CD14-positive monocyte (primary cell): ENCODE results near the gene NXNL2. TPM values are rescaled to one million over a fixed set of nuclear protein-coding genes. Genes with fewer than 3 reads are reported as not detected.

Experiments used
- DNase-seq, 3 donors: peaks; one replicate each; pipeline ENCODE4 v3.0.0-alpha.2; 2011 to 2022
- H2AFZ ChIP-seq: 2 replicates; pipeline ENCODE4 v1.6.0; 2012; ENCODE audit warnings: mild to moderate bottlenecking, low read depth, low read length, inconsistent platforms; ENCODE audit not compliant: insufficient read depth, poor library complexity, severe bottlenecking
- H3K27ac ChIP-seq, 2 donors: 1 replicate in 1 of 2; 2 replicates in 1 of 2; pipeline ENCODE4 v1.5.1; 2012 to 2013; ENCODE audit warnings: low read length in 2 of 2, control low read depth in 1 of 2, inconsistent platforms in 1 of 2, low read depth in 1 of 2, mild to moderate bottlenecking in 1 of 2
- H3K27me3 ChIP-seq, 2 donors: one replicate each; pipeline versions ENCODE4 v1.6.0 to v1.6.1; 2011 to 2013; ENCODE audit warnings: low read length in 2 of 2; ENCODE audit not compliant: control insufficient read depth in 2 of 2, insufficient read depth in 2 of 2
- H3K36me3 ChIP-seq, 2 donors: replicated peaks in 1 of 2; 1 replicate in 1 of 2; 2 replicates in 1 of 2; pipeline versions ENCODE4 v1.5.1 to v1.6.1; 2012 to 2013; ENCODE audit warnings: low read length in 2 of 2, control low read depth in 1 of 2, inconsistent platforms in 1 of 2, mild to moderate bottlenecking in 1 of 2; ENCODE audit not compliant: insufficient read depth in 2 of 2, control insufficient read depth in 1 of 2
- H3K4me1 ChIP-seq, 2 donors: 1 replicate in 1 of 2; 2 replicates in 1 of 2; pipeline versions ENCODE4 v1.5.1 to v1.6.1; 2012 to 2013; ENCODE audit warnings: low read length in 2 of 2, control low read depth in 1 of 2, inconsistent platforms in 1 of 2, mild to moderate bottlenecking in 1 of 2, moderate library complexity in 1 of 2; ENCODE audit not compliant: insufficient read depth in 2 of 2, control insufficient read depth in 1 of 2
- H3K4me2 ChIP-seq: replicated peaks from 2 replicates; pipeline ENCODE3; 2012; ENCODE audit warnings: low read length, moderate library complexity, mild to moderate bottlenecking; ENCODE audit not compliant: poor library complexity, severe bottlenecking; ENCODE audit errors: extremely low read depth
- H3K4me3 ChIP-seq, 3 experiments: fragments of 200-600 bp in 1 of 3; sonication (generic) in 1 of 3; replicated peaks in 1 of 3; 1 replicate in 2 of 3; 2 replicates in 1 of 3; pipeline ENCODE4 v1.5.1; 2011 to 2013; ENCODE audit warnings: low read length in 3 of 3, mild to moderate bottlenecking in 3 of 3, control low read depth in 2 of 3, low read depth in 2 of 3, inconsistent platforms in 1 of 3, moderate library complexity in 1 of 3
- H3K79me2 ChIP-seq: 2 replicates; pipeline ENCODE4 v1.6.0; 2012; ENCODE audit warnings: mild to moderate bottlenecking, control low read depth, inconsistent platforms, low read length, moderate library complexity; ENCODE audit not compliant: insufficient read depth
- H3K9ac ChIP-seq: 2 replicates; pipeline ENCODE4 v1.6.0; 2017; ENCODE audit warnings: low read length, mild to moderate bottlenecking; ENCODE audit not compliant: insufficient read depth, poor library complexity, severe bottlenecking
- H3K9me3 ChIP-seq, 2 donors: replicated peaks in 1 of 2; 1 replicate in 1 of 2; 2 replicates in 1 of 2; pipeline versions ENCODE4 v1.5.1 to v1.6.1; 2012 to 2013; ENCODE audit warnings: low read length in 2 of 2, control low read depth in 1 of 2; ENCODE audit not compliant: control insufficient read depth in 1 of 2, insufficient read depth in 1 of 2
- H4K20me1 ChIP-seq: 2 replicates; pipeline ENCODE4 v1.6.0; 2012; ENCODE audit warnings: mild to moderate bottlenecking, low read length, control low read depth, moderate library complexity; ENCODE audit not compliant: insufficient read depth
- H3K27ac Mint-ChIP-seq, 7 donors: one replicate each; pipeline ENCODE4 v1.8.0; 2020; ENCODE audit warnings: mild to moderate bottlenecking in 7 of 7, mixed read lengths in 7 of 7, moderate library complexity in 6 of 7, inconsistent platforms in 2 of 7
- H3K27me3 Mint-ChIP-seq, 3 donors: one replicate each; pipeline ENCODE4 v1.8.0; 2021 to 2022; ENCODE audit warnings: low read depth in 3 of 3, mild to moderate bottlenecking in 3 of 3, mixed read lengths in 3 of 3, moderate library complexity in 3 of 3, inconsistent platforms in 1 of 3
- H3K36me3 Mint-ChIP-seq, 2 donors: one replicate each; pipeline ENCODE4 v1.8.0; 2020; ENCODE audit warnings: mixed read lengths in 2 of 2, inconsistent platforms in 1 of 2, mild to moderate bottlenecking in 1 of 2
- H3K4me1 Mint-ChIP-seq: one replicate; pipeline ENCODE4 v1.8.0; 2020; ENCODE audit warnings: mild to moderate bottlenecking, mixed read lengths
- H3K4me3 Mint-ChIP-seq, 2 donors: one replicate each; pipeline ENCODE4 v1.8.0; 2020; ENCODE audit warnings: mild to moderate bottlenecking in 2 of 2, mixed read lengths in 2 of 2, moderate library complexity in 1 of 2
- H3K9me3 Mint-ChIP-seq, 7 donors: one replicate each; pipeline ENCODE4 v1.8.0; 2020 to 2022; ENCODE audit warnings: mixed read lengths in 7 of 7, mild to moderate bottlenecking in 6 of 7, moderate library complexity in 6 of 7, inconsistent platforms in 2 of 7
- WGBS: methylation state at CpG from one replicate; pipeline ENCODE4 v1.1.5; 2013; ENCODE audit warnings: missing lambda C conversion rate; ENCODE audit not compliant: insufficient coverage; 5-methylcytosine and 5-hydroxymethylcytosine counted together
- intact Hi-C, 2 donors: fragments of 100-400 bp; cut with micrococcal nuclease; formaldehyde crosslinking; loops; one replicate each; pipeline versions ENCODE4 v1.15.0 to v1.15.1; 2023
- polyA plus RNA-seq, 3 donors: library from polyadenylated mRNA; depleted of rRNA in 1 of 3; unstranded in 2 of 3; stranded (reverse) in 1 of 3; fragments of 300-500 nt in 2 of 3; fragments of >200 nt in 1 of 3; fragmentation: Illumina TruSeq in 2 of 3; gene quantifications; 1 replicate in 2 of 3; 2 replicates in 1 of 3; pipeline ENCODE4 v1.2.3, GENCODE V29; 2012 to 2021
- TF ChIP-seq, protein P1 (sequence below): fragments of 200-600 bp; IDR thresholded peaks from one replicate; pipeline ENCODE4 v1.8.0; 2022; ENCODE audit warnings: antibody characterized with exemption, mild to moderate bottlenecking

Gene NXNL2
- polyA plus RNA-seq, 3 donors, result not detected

DNA sequence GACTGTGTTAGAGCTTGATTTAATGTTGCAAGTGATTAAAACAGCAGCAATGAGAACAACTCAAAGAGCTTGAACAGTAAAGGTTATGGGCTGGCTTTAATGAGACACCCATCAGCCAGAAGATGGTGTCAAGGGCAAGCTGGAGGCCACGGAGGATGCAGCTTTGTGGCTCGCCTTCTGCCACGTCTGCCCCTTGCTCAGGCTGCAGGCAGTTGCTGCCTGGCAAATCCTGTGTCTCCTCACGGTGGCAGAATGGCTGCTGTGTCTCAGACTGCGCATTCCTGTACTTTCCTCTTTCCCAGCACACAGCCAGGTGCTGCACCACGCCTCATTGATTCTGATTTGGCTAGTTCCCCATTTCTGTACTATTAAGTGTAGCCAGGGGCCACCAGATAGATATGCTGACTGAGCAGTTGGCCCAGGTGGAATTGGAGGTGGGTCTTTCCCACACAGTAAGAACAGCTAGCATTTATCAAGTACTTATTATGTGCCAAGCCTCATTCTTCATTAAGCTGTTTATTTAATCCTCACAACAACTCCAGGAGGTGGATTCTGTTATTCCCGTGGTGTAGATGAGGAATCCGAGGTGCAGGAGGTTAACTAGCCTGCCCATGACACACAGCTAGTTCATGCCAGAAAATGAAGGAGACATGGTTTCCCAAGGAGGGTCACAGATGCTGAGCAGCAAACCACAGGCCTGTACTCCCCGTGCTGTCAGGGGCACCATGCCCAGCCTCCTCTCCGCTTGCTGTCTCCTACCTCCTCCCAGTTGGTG is 3.5 kb downstream of the NXNL2 start:
- Histone ChIP-seq H4K20me1 (no peaks in the 10 kb centered on the region), H3K27me3 (peaks cover 22 to 38% of the 10 kb centered on the region in 2 donors), H3K4me2 (no peak overlapping the region), H3K79me2 (no peaks in the 10 kb centered on the region), H3K4me1 (peaks cover 12 to 28% of the 10 kb centered on the region in 2 donors), H3K27ac (no peak overlapping the region), H3K36me3 (no peaks in the 10 kb centered on the region), H3K4me3 (no peak overlapping the region), H3K9me3 (peaks cover 3% of the 10 kb centered on the region in 2 donors), H2AFZ (no peak overlapping the region), H3K9ac (no peak overlapping the region)
- DNase-seq, result no peak
- intact Hi-C loops, result no loop called here
- peak overlapping the region in 1 of 7 donors; percentile 52 for H3K27ac Mint-ChIP-seq
- H3K36me3 Mint-ChIP-seq, result no peaks in the 10 kb centered on the region
- H3K4me3 Mint-ChIP-seq, result no peak overlapping the region
- H3K4me1 Mint-ChIP-seq, result peaks cover 21% of the 10 kb centered on the region
- peaks cover 0 to 12% (median 2%) of the 10 kb centered on the region in 7 donors for H3K9me3 Mint-ChIP-seq
- peaks cover 27 to 49% (median 44%) of the 10 kb centered on the region in 3 donors for H3K27me3 Mint-ChIP-seq
- WGBS, result 89% methylated on average over 8 of the region's 10 CpGs
- TF ChIP-seq, protein P1, sequence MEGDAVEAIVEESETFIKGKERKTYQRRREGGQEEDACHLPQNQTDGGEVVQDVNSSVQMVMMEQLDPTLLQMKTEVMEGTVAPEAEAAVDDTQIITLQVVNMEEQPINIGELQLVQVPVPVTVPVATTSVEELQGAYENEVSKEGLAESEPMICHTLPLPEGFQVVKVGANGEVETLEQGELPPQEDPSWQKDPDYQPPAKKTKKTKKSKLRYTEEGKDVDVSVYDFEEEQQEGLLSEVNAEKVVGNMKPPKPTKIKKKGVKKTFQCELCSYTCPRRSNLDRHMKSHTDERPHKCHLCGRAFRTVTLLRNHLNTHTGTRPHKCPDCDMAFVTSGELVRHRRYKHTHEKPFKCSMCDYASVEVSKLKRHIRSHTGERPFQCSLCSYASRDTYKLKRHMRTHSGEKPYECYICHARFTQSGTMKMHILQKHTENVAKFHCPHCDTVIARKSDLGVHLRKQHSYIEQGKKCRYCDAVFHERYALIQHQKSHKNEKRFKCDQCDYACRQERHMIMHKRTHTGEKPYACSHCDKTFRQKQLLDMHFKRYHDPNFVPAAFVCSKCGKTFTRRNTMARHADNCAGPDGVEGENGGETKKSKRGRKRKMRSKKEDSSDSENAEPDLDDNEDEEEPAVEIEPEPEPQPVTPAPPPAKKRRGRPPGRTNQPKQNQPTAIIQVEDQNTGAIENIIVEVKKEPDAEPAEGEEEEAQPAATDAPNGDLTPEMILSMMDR, result no peak

DNA sequence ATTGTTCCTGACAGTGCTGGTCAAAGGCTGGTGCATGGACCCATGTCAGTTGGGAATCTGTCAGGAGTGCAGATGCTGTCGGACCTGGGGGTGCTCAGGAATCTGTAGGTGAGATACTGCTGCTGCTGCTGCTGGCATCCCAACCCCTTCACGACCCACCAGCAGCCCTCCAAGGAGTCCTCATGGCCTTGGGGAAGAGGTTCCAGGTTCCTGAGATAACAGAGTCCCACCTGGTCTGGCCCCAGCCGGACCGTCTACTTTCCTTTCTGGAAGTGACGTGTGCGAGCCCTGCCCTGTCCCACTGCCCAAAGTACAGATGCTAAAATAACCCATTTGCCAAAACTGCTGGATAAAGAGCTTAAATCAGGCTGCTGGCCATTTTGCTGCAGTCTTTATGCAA is 4.3 kb downstream of the NXNL2 start:
- DNase-seq, result no peak
- TF ChIP-seq, protein P1, result no peak
- Mint-ChIP-seq H3K27me3 (peaks cover 21 to 42% (median 37%) of the 10 kb centered on the region in 3 donors), H3K4me1 (peaks cover 17% of the 10 kb centered on the region), H3K27ac (no peak overlapping the region), H3K4me3 (no peak overlapping the region), H3K36me3 (no peaks in the 10 kb centered on the region), H3K9me3 (peaks cover 0 to 10% (median 0%) of the 10 kb centered on the region in 7 donors)
- Histone ChIP-seq H3K9me3 (peaks cover 3% of the 10 kb centered on the region in 2 donors), H3K27me3 (peaks cover 16 to 31% of the 10 kb centered on the region in 2 donors), H3K4me2 (no peak overlapping the region), H3K79me2 (no peaks in the 10 kb centered on the region), H3K27ac (no peak overlapping the region), H3K9ac (no peak overlapping the region), H3K4me3 (no peak overlapping the region), H4K20me1 (no peaks in the 10 kb centered on the region), H3K4me1 (peaks cover 12 to 23% of the 10 kb centered on the region in 2 donors), H3K36me3 (no peaks in the 10 kb centered on the region), H2AFZ (no peak overlapping the region)
- 97% methylated on average over 4 of the region's 6 CpGs for WGBS
- intact Hi-C loops, result no loop called here
